ENCODE data around the gene PIR.

Gene PIR

DNA sequence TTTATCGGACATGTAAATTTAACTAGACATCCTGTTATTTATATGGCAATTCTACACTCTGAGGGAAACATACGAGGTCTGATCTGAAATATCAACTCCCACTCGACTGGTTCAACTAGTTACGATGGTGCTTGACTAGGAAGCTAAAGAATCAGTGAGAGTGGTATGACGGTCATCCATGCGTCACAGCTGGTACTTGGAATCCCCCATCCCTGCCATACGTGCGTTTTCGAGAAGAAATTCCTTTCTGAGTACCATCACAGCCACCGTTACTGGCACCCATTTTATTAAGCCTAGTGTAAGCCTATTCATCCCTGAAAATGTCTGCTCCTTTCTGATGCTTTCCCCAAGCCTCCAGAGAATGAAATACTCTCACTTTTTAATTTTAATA lies 157.1 kb downstream of the PIR start:
- DNase-seq, result peak; percentile 54

- DNase-seq, result peak; percentile 98
These were observed 157.8 kb downstream of the PIR start, which contains the start of gene PIGA for GRCh38 chrX:15335135-15336022. PIGA (minus strand) TSS chrX:15335523; CDS start chrX:15331930, 3,593 bp downstream.
